ENCODE data around the gene MAST2. TPM values are rescaled to one million over a fixed set of nuclear protein-coding genes. Genes with fewer than 3 reads are reported as not detected.

MAST2 gene
- total and polyA plus RNA-seq, 9 of the 15 experiments (the other 6 are each of a cell fraction or from before 2014, with no cell fraction given): 0.73 to 32.0 (median 17.8) TPM

GRCh38 chr1:45843474-45843905, 40.1 kb downstream of the MAST2 start (continued):
- TF ChIP-seq CLOCK (CRISPR knock-in tag; IDR thresholded peaks at IDR 0.05; ENCODE audit: borderline replicate concordance): no peak
- no peak for TF ChIP-seq ZHX1 (conservative IDR thresholded peaks at IDR 0.05; ENCODE audit: low read length)
- TF ChIP-seq SPI1 (IDR thresholded peaks at IDR 0.05; ENCODE audit: borderline replicate concordance, low read depth, low read length): no peak
- TF ChIP-seq ARID1B (IDR thresholded peaks at IDR 0.05): peak; percentile 55; the same call in 1 of the 2 replicates
- 0 out of 2 replicates have a peak, but pooled peaks have one; percentile 25 for TF ChIP-seq ZZZ3 (IDR thresholded peaks at IDR 0.05)
- peak; percentile 13; the same call in 1 of the 2 replicates for TF ChIP-seq TEAD4 (IDR thresholded peaks at IDR 0.05; ENCODE audit: low read length)
- no peak for TF ChIP-seq TEAD4 (CRISPR knock-in tag; IDR thresholded peaks at IDR 0.05; ENCODE audit: borderline replicate concordance)
- TF ChIP-seq GTF2F1 (IDR thresholded peaks at IDR 0.05; ENCODE audit: low read depth, low read length): no peak
- TF ChIP-seq CBFA2T3 (IDR thresholded peaks at IDR 0.05): peak; percentile 16; the same call in 1 of the 2 replicates
- no peak for TF ChIP-seq HOXB6 (CRISPR knock-in tag; IDR thresholded peaks at IDR 0.05; ENCODE audit: borderline replicate concordance)
- TF ChIP-seq SMARCA4 (IDR thresholded peaks at IDR 0.05): peak; percentile 73
- TF ChIP-seq FOSL1 (tag; conservative IDR thresholded peaks at IDR 0.05): 0 out of 2 replicates have a peak, but pooled peaks have one; percentile 18
- no peak for TF ChIP-seq CBX3 (IDR thresholded peaks at IDR 0.05; ENCODE audit: borderline replicate concordance in 1 of 2, low read length in 2 of 2)
- TF ChIP-seq SOX6 (IDR thresholded peaks at IDR 0.05): peak; percentile 30; the same call in 1 of the 2 replicates
- peak in 1 of 2 experiments; percentile 12; a peak in 1 of 4 replicates for TF ChIP-seq HDAC1 (IDR thresholded peaks at IDR 0.05)
- peak; percentile 64; the same call in 1 of the 2 replicates for TF ChIP-seq NBN (IDR thresholded peaks at IDR 0.05; ENCODE audit: low read depth)
- 0 out of 4 replicates have a peak, but pooled peaks of 1 of the 2 experiments have one; percentile 19 for TF ChIP-seq MLLT1 (IDR thresholded peaks at IDR 0.05)
- 0 out of 2 replicates have a peak, but pooled peaks have one; percentile 46 for TF ChIP-seq HDGF (IDR thresholded peaks at IDR 0.05)
